Measurements from ENCODE around the gene SH3RF3.
"Not testable (repeated sequence)": the region's sequence is repeated elsewhere in the genome, so short reads cannot be mapped to it uniquely, and the experiment has no call there.

- TF ChIP-seq POU6F1 (CRISPR knock-in tag; IDR thresholded peaks at IDR 0.05; ENCODE audit: borderline replicate concordance, low read depth); RARB (CRISPR knock-in tag; IDR thresholded peaks at IDR 0.05): not testable (repeated sequence)
Measured at GRCh38 chr2:109117181-109117580, 11.8 kb upstream of the SH3RF3 start.

Measured in SK-N-SH treated with all-trans-retinoic acid at 6 μM for 48 hours (cell line).